Naive thymus-derived CD4-positive, alpha-beta T cell (primary cell): ENCODE results near the gene CWC15. TPM values are rescaled to one million over a fixed set of nuclear protein-coding genes. Genes with fewer than 3 reads are reported as not detected.

ENCODE experiments used
- ATAC-seq: fragments of 150-1000 bp; cut with Tn5 transposase; 2 replicates; pipeline ENCODE4 v1.10.0; 2021; ENCODE audit warnings: mild to moderate bottlenecking, moderate library complexity
- CTCF ChIA-PET: fragments of 350-600 bp; sonication (Branson Sonifier 250); formaldehyde crosslinking; loops from one replicate; lab custom pipeline; 2021; ENCODE audit warnings: antibody characterized with exemption; lab: Charles Lee
- POLR2A ChIA-PET: fragments of 350-600 bp; sonication (Branson Sonifier 250); formaldehyde crosslinking; loops from one replicate; lab custom pipeline; 2021; ENCODE audit warnings: antibody characterized with exemption, inconsistent platforms; lab: Charles Lee
- DNase-seq, 9 donors: peaks; one replicate each; pipeline versions ENCODE4 v3.0.0 to v3.0.0-alpha.2; 2020 to 2022; ENCODE audit warnings: mixed read lengths in 1 of 9
- H3K27ac ChIP-seq: one replicate; pipeline ENCODE4 v1.7.0; 2013; ENCODE audit warnings: mild to moderate bottlenecking, low read depth, low read length, moderate library complexity
- H3K27me3 ChIP-seq, 2 donors: one replicate each; pipeline ENCODE4 v1.7.0; 2013; ENCODE audit warnings: low read length in 2 of 2, mild to moderate bottlenecking in 2 of 2, moderate library complexity in 2 of 2; ENCODE audit not compliant: control insufficient read depth in 2 of 2, insufficient read depth in 2 of 2
- H3K36me3 ChIP-seq, 3 experiments: 1 replicate in 2 of 3; 2 replicates in 1 of 3; pipeline ENCODE4 v1.7.0; 2013; ENCODE audit warnings: low read length in 3 of 3, mild to moderate bottlenecking in 3 of 3, moderate library complexity in 1 of 3; ENCODE audit not compliant: insufficient read depth in 3 of 3, control insufficient read depth in 2 of 3
- H3K4me1 ChIP-seq, 2 donors: one replicate each; pipeline ENCODE4 v1.7.0; 2013; ENCODE audit warnings: low read length in 2 of 2, mild to moderate bottlenecking in 2 of 2, moderate library complexity in 1 of 2; ENCODE audit not compliant: control insufficient read depth in 2 of 2, insufficient read depth in 2 of 2
- H3K4me3 ChIP-seq: 2 replicates; pipeline ENCODE4 v1.7.0; 2013; ENCODE audit warnings: mild to moderate bottlenecking, low read length
- H3K9me3 ChIP-seq, 3 experiments: 1 replicate in 2 of 3; 2 replicates in 1 of 3; pipeline ENCODE4 v1.7.0; 2013; ENCODE audit warnings: low read length in 3 of 3; ENCODE audit not compliant: control insufficient read depth in 2 of 3
- H3K27ac Mint-ChIP-seq, 9 donors: one replicate each; pipeline ENCODE4 v1.8.0; 2020 to 2022; ENCODE audit warnings: mixed read lengths in 9 of 9, mild to moderate bottlenecking in 8 of 9, moderate library complexity in 5 of 9, inconsistent platforms in 2 of 9
- H3K27me3 Mint-ChIP-seq, 5 donors: one replicate each; pipeline ENCODE4 v1.8.0; 2021 to 2022; ENCODE audit warnings: mixed read lengths in 5 of 5, mild to moderate bottlenecking in 1 of 5
- H3K36me3 Mint-ChIP-seq, 5 donors: one replicate each; pipeline ENCODE4 v1.8.0; 2020 to 2022; ENCODE audit warnings: mixed read lengths in 5 of 5, mild to moderate bottlenecking in 3 of 5, inconsistent platforms in 1 of 5
- H3K4me1 Mint-ChIP-seq, 7 donors: one replicate each; pipeline ENCODE4 v1.8.0; 2020 to 2022; ENCODE audit warnings: mixed read lengths in 7 of 7, mild to moderate bottlenecking in 3 of 7, inconsistent platforms in 1 of 7
- H3K4me3 Mint-ChIP-seq, 10 donors: one replicate each; pipeline ENCODE4 v1.8.0; 2020 to 2022; ENCODE audit warnings: mild to moderate bottlenecking in 10 of 10, mixed read lengths in 10 of 10, moderate library complexity in 6 of 10, inconsistent platforms in 2 of 10
- H3K9me3 Mint-ChIP-seq, 11 donors: one replicate each; pipeline ENCODE4 v1.8.0; 2020 to 2022; ENCODE audit warnings: mixed read lengths in 11 of 11, mild to moderate bottlenecking in 4 of 11, inconsistent platforms in 1 of 11, moderate library complexity in 1 of 11
- intact Hi-C, 2 donors: fragments of 100-400 bp; cut with micrococcal nuclease; formaldehyde crosslinking; loops; one replicate each; pipeline ENCODE4 v1.15.1; 2023
- polyA plus RNA-seq, 2 donors: library from polyadenylated mRNA; unstranded; fragments of 300-500 nt; fragmentation: Illumina TruSeq; gene quantifications; one replicate each; pipeline ENCODE4 v1.2.3, GENCODE V29; 2021
- total RNA-seq, 6 experiments: library from RNA in 5 of 6; stranded (reverse) in 5 of 6; gene quantifications; 1 replicate in 5 of 6; 2 replicates in 1 of 6; pipeline ENCODE4 v1.2.3 and lab custom pipeline; 2021 to 2026

Gene CWC15
- total and polyA plus RNA-seq, 7 experiments from 2014 or later = 47.8 to 94.7 (median 66.8) TPM

GRCh38 chr11:95003716-95004115, 30.4 kb upstream of the CWC15 start:
- Mint-ChIP-seq H3K36me3 (peaks cover 0 to 5% (median 0%) of the 10 kb centered on the region in 5 donors), H3K27me3 (peaks cover 0 to 36% (median 4%) of the 10 kb centered on the region in 5 donors), H3K4me3 (no peak overlapping the region), H3K4me1 (no peaks in the 10 kb centered on the region), H3K9me3 (peaks cover 0 to 2% (median 0%) of the 10 kb centered on the region in 11 donors), H3K27ac (no peak overlapping the region)
- ATAC-seq (no peak), DNase-seq (no peak)
- no peaks in the 10 kb centered on the region for H3K4me1 ChIP-seq
- H3K9me3 ChIP-seq = no peaks in the 10 kb centered on the region
- POLR2A ChIA-PET = no interaction called here
- no peak overlapping the region for H3K4me3 ChIP-seq
- H3K27ac ChIP-seq = no peak overlapping the region
- no peaks in the 10 kb centered on the region for H3K27me3 ChIP-seq
- intact Hi-C loops = no loop called here
- no peaks in the 10 kb centered on the region for H3K36me3 ChIP-seq
- CTCF ChIA-PET = no interaction called here

GRCh38 chr11:94998285-94998684, 24.9 kb upstream of the CWC15 start:
- Mint-ChIP-seq H3K9me3 (no peaks in the 10 kb centered on the region), H3K4me3 (no peak overlapping the region), H3K36me3 (peaks cover 0 to 12% (median 0%) of the 10 kb centered on the region in 5 donors), H3K27me3 (peaks cover 0 to 8% (median 0%) of the 10 kb centered on the region in 5 donors), H3K4me1 (no peaks in the 10 kb centered on the region), H3K27ac (no peak overlapping the region)
- CTCF ChIA-PET = no interaction called here
- DNase-seq = no peak
- Histone ChIP-seq H3K4me1 (no peaks in the 10 kb centered on the region), H3K27me3 (no peaks in the 10 kb centered on the region), H3K9me3 (no peaks in the 10 kb centered on the region), H3K27ac (no peak overlapping the region), H3K36me3 (no peaks in the 10 kb centered on the region), H3K4me3 (no peak overlapping the region)
- POLR2A ChIA-PET = no interaction called here
- intact Hi-C loops = no loop called here
- ATAC-seq = no peak

- Histone ChIP-seq H3K36me3 (no peaks in the 10 kb centered on the region), H3K4me1 (no peaks in the 10 kb centered on the region), H3K9me3 (no peaks in the 10 kb centered on the region), H3K4me3 (no peak overlapping the region), H3K27me3 (no peaks in the 10 kb centered on the region), H3K27ac (no peak overlapping the region)
- intact Hi-C loops = no loop called here
- Mint-ChIP-seq H3K4me3 (no peak overlapping the region), H3K27me3 (peaks cover 0 to 6% (median 0%) of the 10 kb centered on the region in 5 donors), H3K27ac (no peak overlapping the region), H3K9me3 (no peaks in the 10 kb centered on the region), H3K36me3 (peaks cover 0 to 12% (median 0%) of the 10 kb centered on the region in 5 donors), H3K4me1 (no peaks in the 10 kb centered on the region)
- ChIA-PET CTCF (no interaction called here), POLR2A (no interaction called here)
- no peak for DNase-seq
- ATAC-seq = no peak
Measured at GRCh38 chr11:94997437-94997836, 24.1 kb upstream of the CWC15 start.

GRCh38 chr11:94993400-94993943, 20.1 kb upstream of the CWC15 start:
- DNase-seq (no peak), ATAC-seq (no peak)
- H3K27me3 Mint-ChIP-seq = peaks cover 7 to 29% (median 18%) of the 10 kb centered on the region in 5 donors
- Histone ChIP-seq H3K9me3 (no peaks in the 10 kb centered on the region), H3K27me3 (no peaks in the 10 kb centered on the region), H3K36me3 (no peaks in the 10 kb centered on the region), H3K27ac (no peak overlapping the region), H3K4me1 (no peaks in the 10 kb centered on the region), H3K4me3 (no peak overlapping the region)
- H3K36me3 Mint-ChIP-seq = peaks cover 0 to 7% (median 0%) of the 10 kb centered on the region in 5 donors
- no peaks in the 10 kb centered on the region for H3K4me1 Mint-ChIP-seq
- no peaks in the 10 kb centered on the region for H3K9me3 Mint-ChIP-seq
- POLR2A ChIA-PET = no interaction called here
- H3K4me3 Mint-ChIP-seq = no peak overlapping the region
- no peak overlapping the region for H3K27ac Mint-ChIP-seq
- CTCF ChIA-PET = no interaction called here
- intact Hi-C loops = no loop called here

GRCh38 chr11:94988748-94989147, 15.4 kb upstream of the CWC15 start:
- POLR2A ChIA-PET = no interaction called here
- intact Hi-C loops = no loop called here
- Histone ChIP-seq H3K9me3 (no peaks in the 10 kb centered on the region), H3K4me3 (no peak overlapping the region), H3K27ac (no peak overlapping the region), H3K4me1 (no peaks in the 10 kb centered on the region), H3K27me3 (no peaks in the 10 kb centered on the region), H3K36me3 (no peaks in the 10 kb centered on the region)
- ATAC-seq = no peak
- no peak overlapping the region for H3K4me3 Mint-ChIP-seq
- H3K9me3 Mint-ChIP-seq = no peaks in the 10 kb centered on the region
- no peak for DNase-seq
- no peak overlapping the region for H3K27ac Mint-ChIP-seq
- no peaks in the 10 kb centered on the region for H3K4me1 Mint-ChIP-seq
- CTCF ChIA-PET = no interaction called here
- peaks cover 24 to 46% (median 27%) of the 10 kb centered on the region in 5 donors for H3K27me3 Mint-ChIP-seq
- H3K36me3 Mint-ChIP-seq = peaks cover 0 to 3% (median 0%) of the 10 kb centered on the region in 5 donors

GRCh38 chr11:94987378-94987777, 14.0 kb upstream of the CWC15 start:
- intact Hi-C loops = no loop called here
- H3K4me1 Mint-ChIP-seq = no peaks in the 10 kb centered on the region
- Histone ChIP-seq H3K9me3 (no peaks in the 10 kb centered on the region), H3K36me3 (no peaks in the 10 kb centered on the region), H3K4me1 (no peaks in the 10 kb centered on the region), H3K27ac (no peak overlapping the region), H3K4me3 (no peak overlapping the region), H3K27me3 (no peaks in the 10 kb centered on the region)
- peaks cover 24 to 45% (median 36%) of the 10 kb centered on the region in 5 donors for H3K27me3 Mint-ChIP-seq
- no peak overlapping the region for H3K27ac Mint-ChIP-seq
- H3K9me3 Mint-ChIP-seq = no peaks in the 10 kb centered on the region
- ATAC-seq (no peak), DNase-seq (no peak)
- H3K36me3 Mint-ChIP-seq = peaks cover 0 to 3% (median 0%) of the 10 kb centered on the region in 5 donors
- ChIA-PET POLR2A (no interaction called here), CTCF (no interaction called here)
- H3K4me3 Mint-ChIP-seq = no peak overlapping the region

- peaks cover 0 to 5% (median 0%) of the 10 kb centered on the region in 11 donors for H3K9me3 Mint-ChIP-seq
- ChIA-PET CTCF (no interaction called here), POLR2A (interaction anchor here (0.7 to 5.3 kb wide), 3 partner anchors 89 to 219 kb away, joined by 3 to 53 read pairs (median 4); partner anchors contain the start of gene SRSF8)
- H3K36me3 ChIP-seq = peaks cover 8 to 15% (median 14%) of the 10 kb centered on the region in 3 experiments
- H3K27ac Mint-ChIP-seq = no peak overlapping the region
- peak overlapping the region in 1 of 10 donors; percentile 91 for H3K4me3 Mint-ChIP-seq
- H3K36me3 Mint-ChIP-seq = peaks cover 4 to 19% (median 15%) of the 10 kb centered on the region in 5 donors
- H3K4me1 ChIP-seq = peaks cover 9 to 13% of the 10 kb centered on the region in 2 donors
- H3K4me1 Mint-ChIP-seq = peaks cover 9 to 40% (median 26%) of the 10 kb centered on the region in 7 donors
- H3K27ac ChIP-seq = no peak overlapping the region
- intact Hi-C loops = no loop called here
- H3K9me3 ChIP-seq = no peaks in the 10 kb centered on the region
- H3K27me3 Mint-ChIP-seq = no peaks in the 10 kb centered on the region
- no peaks in the 10 kb centered on the region for H3K27me3 ChIP-seq
- no peak for ATAC-seq
- no peak overlapping the region for H3K4me3 ChIP-seq
- DNase-seq = no peak
Measured at GRCh38 chr11:94975599-94975998, 2.2 kb upstream of the CWC15 start.
